PC-3 (cell line): Measurements from ENCODE around the gene METRN.

ENCODE experiments used
- CTCF ChIP-seq: fragments of 300-600 bp; sonication (generic); conservative IDR thresholded peaks from 2 replicates; pipeline ENCODE4 v1.5.1; 2017; ENCODE audit warnings: antibody characterized with exemption, low read depth, mild to moderate bottlenecking, low read length
- EZH2 ChIP-seq: fragments of 300-600 bp; sonication (generic); IDR thresholded peaks from one replicate; pipeline ENCODE4 v1.6.1; 2017; ENCODE audit warnings: antibody characterized with exemption, mild to moderate bottlenecking, low read length; ENCODE audit not compliant: unreplicated experiment
- EZH2phosphoT487 ChIP-seq: fragments of 300-600 bp; sonication (generic); IDR thresholded peaks from 2 replicates; pipeline ENCODE4 v1.6.1; 2018; ENCODE audit warnings: mild to moderate bottlenecking, antibody characterized with exemption, low read length, borderline replicate concordance

DNA sequence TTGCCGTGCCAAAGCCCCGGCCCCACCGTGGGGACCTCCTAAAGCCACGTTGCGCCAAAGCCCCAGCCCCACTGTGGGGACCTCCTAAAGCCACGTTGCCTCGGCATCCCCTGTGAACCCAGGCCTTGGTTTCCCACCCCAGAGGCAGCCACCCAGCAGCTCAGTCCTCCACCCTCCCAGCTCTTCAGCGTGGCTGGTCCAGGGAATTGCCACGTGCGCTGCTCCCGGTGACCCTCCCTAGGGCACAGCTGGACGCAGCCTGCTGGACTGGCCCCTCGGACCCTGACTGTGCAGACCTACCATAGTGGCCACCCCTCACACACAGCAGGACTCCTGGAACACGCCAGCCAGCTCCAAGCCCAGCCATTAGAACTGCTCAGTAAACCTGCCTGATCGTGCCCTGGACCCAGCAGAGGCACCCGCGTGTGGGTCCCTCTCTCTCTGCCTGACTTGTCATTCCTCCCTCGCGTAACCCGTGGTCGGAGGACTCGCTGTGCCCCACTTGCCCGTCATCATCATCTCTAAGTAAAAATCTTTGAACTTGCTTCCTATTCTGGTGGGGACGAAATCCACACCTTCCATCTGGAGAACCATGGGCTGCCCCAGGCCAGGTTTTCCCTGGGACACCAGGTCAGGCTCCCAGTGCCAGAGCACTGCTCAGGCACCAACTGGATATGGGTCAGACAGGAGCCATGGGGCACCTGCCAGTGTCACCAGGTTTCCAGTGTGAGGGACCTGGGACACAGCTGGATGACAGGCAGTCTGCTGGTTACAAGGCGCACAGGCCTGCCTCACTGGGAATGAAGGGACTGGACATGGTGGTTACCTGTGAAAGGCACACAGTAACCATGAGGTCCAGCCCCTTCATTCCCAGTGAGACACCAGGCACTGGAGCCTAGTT is 20.3 kb downstream of the METRN start:
- TF ChIP-seq CTCF (no peak), EZH2 (no peak), EZH2phosphoT487 (no peak)
